ENCODE measurements around the gene MBD4.
"Not testable (repeated sequence)": the region's sequence is repeated elsewhere in the genome, so short reads cannot be mapped to it uniquely, and the experiment has no call there.

Gene MBD4

GRCh38 chr3:129439817-129440617 lies at the start of gene MBD4, which contains the start of gene IFT122:
TSS of gene MBD4 (minus strand) at chr3:129439948. CDS start at chr3:129439833, 115 bp downstream.
TSS of gene IFT122 (plus strand) at chr3:129440224. CDS start at chr3:129440331, 107 bp downstream.
- DNase-seq = peak; percentile 98 to 99

- DNase-seq = not testable (repeated sequence)
These were observed 49.5 kb upstream of the MBD4 start for GRCh38 chr3:129489258-129489657.

- DNase-seq = not testable (repeated sequence)
These were observed 48.2 kb upstream of the MBD4 start for GRCh38 chr3:129487868-129488335.

GRCh38 chr3:129487183-129487867 lies 47.6 kb upstream of the MBD4 start:
- DNase-seq = no peak

- DNase-seq = no peak
These were observed 46.9 kb upstream of the MBD4 start for GRCh38 chr3:129486664-129487035.

GRCh38 chr3:129485721-129486663 lies 46.2 kb upstream of the MBD4 start:
- DNase-seq = no peak

- not testable (repeated sequence) for DNase-seq
These were observed 45.4 kb upstream of the MBD4 start for GRCh38 chr3:129485146-129485545.

GRCh38 chr3:129483870-129484269 lies 44.1 kb upstream of the MBD4 start:
- DNase-seq = no peak

GRCh38 chr3:129482721-129483120 lies 43.0 kb upstream of the MBD4 start:
- DNase-seq = no peak

GRCh38 chr3:129481766-129482332 lies 42.1 kb upstream of the MBD4 start:
- DNase-seq = peak; percentile 24 to 26

GRCh38 chr3:129481225-129481765 lies 41.5 kb upstream of the MBD4 start:
- DNase-seq = not testable (repeated sequence)

- DNase-seq = no peak
These were observed 36.8 kb upstream of the MBD4 start for GRCh38 chr3:129476586-129476985.

GRCh38 chr3:129475863-129476262 lies 36.1 kb upstream of the MBD4 start:
- DNase-seq = no peak

- DNase-seq = no peak
These were observed 35.4 kb upstream of the MBD4 start for GRCh38 chr3:129474984-129475804.

- DNase-seq = no peak
These were observed 34.0 kb upstream of the MBD4 start for GRCh38 chr3:129473769-129474152.

GRCh38 chr3:129473067-129473768 lies 33.5 kb upstream of the MBD4 start:
- DNase-seq = no peak

GRCh38 chr3:129470861-129471260 lies 31.1 kb upstream of the MBD4 start:
- no peak for DNase-seq

GRCh38 chr3:129469026-129469425 lies 29.3 kb upstream of the MBD4 start:
- DNase-seq = no peak

GRCh38 chr3:129467932-129468331 lies 28.2 kb upstream of the MBD4 start:
- no peak for DNase-seq

GRCh38 chr3:129463716-129464115 lies 24.0 kb upstream of the MBD4 start:
- DNase-seq = no peak

GRCh38 chr3:129463094-129463493 lies 23.3 kb upstream of the MBD4 start:
- DNase-seq = no peak

Measured in stimulated activated CD4-positive, alpha-beta T cell treated with anti-CD3 and anti-CD28 coated beads, Interleukin-2, amount 100 ng/mL, for 24 hours (primary cell).